IMR-90 (cell line): ENCODE results near the gene CHN2. TPM values are rescaled to one million over a fixed set of nuclear protein-coding genes. Genes with fewer than 3 reads are reported as not detected.

ENCODE experiments used
- ATAC-seq: fragments of 200-7000 bp; cut with Tn5 transposase; 2 replicates; pipeline ENCODE4 v1.9.1; 2020; ENCODE audit warnings: low read depth, mild to moderate bottlenecking, moderate library complexity
- BruUV-seq: library from RNA; stranded (reverse); fragments of 400-500 nt; replicated peaks from 2 replicates; lab custom pipeline; 2021; lab: Mats Ljungman, UMichigan
- CTCF ChIA-PET: fragments of 300-600 bp; formaldehyde crosslinking; extraction: SDS; loops from one replicate; lab custom pipeline; 2021; ENCODE audit warnings: antibody characterized with exemption; lab: Yijun Ruan, JAX
- POLR2A ChIA-PET: fragments of 300-600 bp; sonication (Branson Sonifier 250); formaldehyde crosslinking; loops from one replicate; lab custom pipeline; 2022; ENCODE audit warnings: antibody characterized with exemption; ENCODE audit not compliant: unreplicated experiment; lab: Charles Lee
- DNase-seq: peaks from one replicate; pipeline ENCODE4 v3.0.0; 2013
- H2AFZ ChIP-seq: replicated peaks from 2 replicates; pipeline ENCODE3; 2013; ENCODE audit warnings: low read length, mild to moderate bottlenecking; ENCODE audit not compliant: poor library complexity
- H2AK5ac ChIP-seq: 2 replicates; pipeline ENCODE4 v1.6.1; 2013; ENCODE audit warnings: low read depth, low read length, inconsistent platforms
- H2AK9ac ChIP-seq: replicated peaks from 2 replicates; pipeline ENCODE3; 2013; ENCODE audit warnings: mild to moderate bottlenecking, low read depth, low read length, moderate library complexity; ENCODE audit not compliant: poor library complexity
- H2BK120ac ChIP-seq: 2 replicates; pipeline ENCODE4 v1.6.1; 2013; ENCODE audit warnings: low read depth, low read length, inconsistent platforms
- H2BK15ac ChIP-seq: 3 replicates; pipeline ENCODE4 v1.6.1; 2013; ENCODE audit warnings: low read depth, low read length, inconsistent platforms
- H2BK20ac ChIP-seq: 2 replicates; pipeline ENCODE4 v1.6.1; 2013; ENCODE audit warnings: low read depth, mild to moderate bottlenecking, inconsistent platforms, low read length, moderate library complexity
- H2BK5ac ChIP-seq: 2 replicates; pipeline ENCODE4 v1.6.1; 2013; ENCODE audit warnings: mild to moderate bottlenecking, low read depth, low read length, inconsistent platforms; ENCODE audit not compliant: poor library complexity, severe bottlenecking
- H3K14ac ChIP-seq: replicated peaks from 2 replicates; pipeline ENCODE4 v1.6.1; 2013; ENCODE audit warnings: low read depth, low read length, inconsistent platforms
- H3K18ac ChIP-seq: 2 replicates; pipeline ENCODE4 v1.6.1; 2013; ENCODE audit warnings: low read depth, low read length, control low read depth
- H3K23ac ChIP-seq: 2 replicates; pipeline ENCODE4 v1.6.1; 2013; ENCODE audit warnings: low read depth, low read length, inconsistent platforms
- H3K27ac ChIP-seq: 2 replicates; pipeline ENCODE4 v1.5.1; 2013; ENCODE audit warnings: mild to moderate bottlenecking, control low read depth, low read length; ENCODE audit not compliant: insufficient read depth
- H3K27me3 ChIP-seq: 2 replicates; pipeline ENCODE4 v1.6.1; 2013; ENCODE audit warnings: low read length; ENCODE audit not compliant: control insufficient read depth, insufficient read depth
- H3K36me3 ChIP-seq: 2 replicates; pipeline ENCODE4 v1.6.1; 2013; ENCODE audit warnings: low read length, mixed read lengths; ENCODE audit not compliant: control insufficient read depth, insufficient read depth
- H3K4ac ChIP-seq: 2 replicates; pipeline ENCODE4 v1.6.1; 2013; ENCODE audit warnings: low read depth, low read length, inconsistent platforms
- H3K4me1 ChIP-seq: 2 replicates; pipeline ENCODE4 v1.6.1; 2013; ENCODE audit warnings: low read length, mixed read lengths; ENCODE audit not compliant: control insufficient read depth, insufficient read depth
- H3K4me2 ChIP-seq: 2 replicates; pipeline ENCODE4 v1.6.1; 2013; ENCODE audit warnings: low read depth, mild to moderate bottlenecking, control low read depth, low read length, moderate library complexity
- H3K4me3 ChIP-seq: 2 replicates; pipeline ENCODE4 v1.5.1; 2013; ENCODE audit warnings: low read depth, mild to moderate bottlenecking, control low read depth, low read length, moderate library complexity; ENCODE audit not compliant: insufficient read depth
- H3K56ac ChIP-seq: 2 replicates; pipeline ENCODE4 v1.6.1; 2013; ENCODE audit warnings: low read length, inconsistent platforms; ENCODE audit not compliant: insufficient read depth; ENCODE audit errors: extremely low read depth
- H3K79me1 ChIP-seq, 2 experiments: 2 replicates each; pipeline ENCODE4 v1.6.1; 2013; ENCODE audit warnings: low read length in 2 of 2, inconsistent platforms in 1 of 2, low read depth in 1 of 2
- H3K9ac ChIP-seq: 2 replicates; pipeline ENCODE4 v1.6.1; 2013; ENCODE audit warnings: low read depth, low read length, control low read depth
- H3K9me1 ChIP-seq: 2 replicates; pipeline ENCODE4 v1.6.1; 2013; ENCODE audit warnings: low read length, inconsistent platforms; ENCODE audit not compliant: insufficient read depth
- H3K9me3 ChIP-seq: 2 replicates; pipeline ENCODE4 v1.6.1; 2013; ENCODE audit warnings: low read length; ENCODE audit not compliant: control insufficient read depth, insufficient read depth
- H4K20me1 ChIP-seq: 2 replicates; pipeline ENCODE4 v1.6.1; 2013; ENCODE audit warnings: low read length, inconsistent platforms; ENCODE audit not compliant: insufficient read depth
- H4K5ac ChIP-seq: 2 replicates; pipeline ENCODE4 v1.6.1; 2013; ENCODE audit warnings: mild to moderate bottlenecking, low read depth, low read length, control low read depth
- H4K8ac ChIP-seq, 2 experiments: 2 replicates each; pipeline ENCODE4 v1.6.1; 2013; ENCODE audit warnings: low read depth in 2 of 2, low read length in 2 of 2, control low read depth in 1 of 2, inconsistent platforms in 1 of 2
- H4K91ac ChIP-seq: 2 replicates; pipeline ENCODE4 v1.6.1; 2013; ENCODE audit warnings: low read depth, low read length, inconsistent platforms; ENCODE audit not compliant: insufficient read depth
- CEBPB ChIP-seq: IDR thresholded peaks from 2 replicates; pipeline ENCODE4 v1.6.1; 2012; ENCODE audit warnings: low read depth, low read length, improper control_type of control experiment
- MAFK ChIP-seq: IDR thresholded peaks from 2 replicates; pipeline ENCODE4 v1.6.1; 2012; ENCODE audit warnings: low read depth, low read length, improper control_type of control experiment
- MAZ ChIP-seq: IDR thresholded peaks from 2 replicates; pipeline ENCODE4 v1.6.1; 2012; ENCODE audit warnings: low read depth, mild to moderate bottlenecking, low read length, improper control_type of control experiment, moderate library complexity, borderline replicate concordance
- NFE2L2 ChIP-seq: fragments of 150-350 bp; IDR thresholded peaks from 2 replicates; pipeline ENCODE4 v1.6.1; 2016; ENCODE audit warnings: low read depth, mild to moderate bottlenecking, low read length
- RAD21 ChIP-seq: IDR thresholded peaks from 2 replicates; pipeline ENCODE4 v1.6.1; 2012; ENCODE audit warnings: low read length, improper control_type of control experiment
- RCOR1 ChIP-seq: IDR thresholded peaks from 2 replicates; pipeline ENCODE4 v1.6.1; 2012; ENCODE audit warnings: mild to moderate bottlenecking, low read length, improper control_type of control experiment; ENCODE audit not compliant: insufficient replicate concordance
- SMC3 ChIP-seq: fragments of 150-350 bp; IDR thresholded peaks from 2 replicates; pipeline ENCODE4 v1.6.1; 2016; ENCODE audit warnings: low read depth, mild to moderate bottlenecking, antibody characterized with exemption, low read length, moderate library complexity
- WGBS, 2 experiments: methylation state at CpG; one replicate each; pipeline versions ENCODE4 v1.1.5 to v1.1.7; 2013; ENCODE audit warnings: missing lambda C conversion rate in 2 of 2; ENCODE audit not compliant: insufficient read length in 1 of 2; ENCODE audit errors: extremely low coverage in 2 of 2; 5-methylcytosine and 5-hydroxymethylcytosine counted together
- dilution Hi-C: fragments of 300-500 bp; cut with HindIII; formaldehyde crosslinking; loops from one replicate; pipeline ENCODE4 v1.14.3; 2018; ENCODE audit warnings: low sequenced_read_pairs; ENCODE audit not compliant: unreplicated experiment
- in situ Hi-C: fragments of 300-500 bp; cut with MboI; formaldehyde crosslinking; loops from 3 replicates; pipeline ENCODE4 v1.14.3; 2019; ENCODE audit warnings: low sequenced_read_pairs, inconsistent platforms, mixed read lengths
- intact Hi-C: fragments of 100-400 bp; cut with micrococcal nuclease; formaldehyde crosslinking; loops from 2 replicates; pipeline ENCODE4 v1.10.0; 2022
- polyA plus RNA-seq, 3 experiments: library from polyadenylated mRNA; depleted of rRNA; stranded (reverse); fragments of >200 nt; gene quantifications; 2 replicates each; pipeline ENCODE4 v1.2.3, GENCODE V29; 2012; ENCODE audit warnings: low replicate concordance in 1 of 3
- total RNA-seq: library from RNA; depleted of rRNA; stranded (reverse); fragments of >200 nt; gene quantifications from 2 replicates; pipeline ENCODE4 v1.2.3, GENCODE V29; 2012

The CHN2 gene
- total and polyA plus RNA-seq, 2 of the 4 experiments (the other 2 are of a cell fraction): not detected

GRCh38 chr7:29457565-29458011, 263.0 kb downstream of the CHN2 start:
- intact Hi-C loops (no loop called here), dilution Hi-C loops (no loop called here), in situ Hi-C loops (no loop called here)
- no peak overlapping the region for H4K91ac ChIP-seq
- BruUV-seq: no TSS peak
- H2BK5ac ChIP-seq: no peak overlapping the region
- no peak overlapping the region for H3K4me2 ChIP-seq
- no peaks in the 10 kb centered on the region for H3K9me3 ChIP-seq
- H3K4me3 ChIP-seq: no peak overlapping the region
- no peak overlapping the region for H4K8ac ChIP-seq
- no peak overlapping the region for H2BK20ac ChIP-seq
- no peak overlapping the region for H3K23ac ChIP-seq
- H3K18ac ChIP-seq: no peak overlapping the region
- no peak overlapping the region for H2BK15ac ChIP-seq
- no peaks in the 10 kb centered on the region for H3K27me3 ChIP-seq
- no peak overlapping the region for H3K9ac ChIP-seq
- no peak overlapping the region for H3K27ac ChIP-seq
- TF ChIP-seq RCOR1 (no peak), SMC3 (no peak), MAZ (no peak), NFE2L2 (no peak), RAD21 (no peak), MAFK (no peak), CEBPB (no peak)
- no peaks in the 10 kb centered on the region for H4K20me1 ChIP-seq
- no peak overlapping the region for H3K14ac ChIP-seq
- no peaks in the 10 kb centered on the region for H3K4me1 ChIP-seq
- no peak overlapping the region for H2AK5ac ChIP-seq
- ChIA-PET CTCF (no interaction called here), POLR2A (no interaction called here)
- H2AK9ac ChIP-seq: no peak overlapping the region
- H4K5ac ChIP-seq: no peak overlapping the region
- no peaks in the 10 kb centered on the region for H3K79me1 ChIP-seq
- DNase-seq: no peak
- no peak overlapping the region for H3K56ac ChIP-seq
- no peaks in the 10 kb centered on the region for H3K36me3 ChIP-seq
- no peak overlapping the region for H3K4ac ChIP-seq
- ATAC-seq: peak; percentile 24; the same call in 1 of the 2 replicates
- H2BK120ac ChIP-seq: no peak overlapping the region
- H2AFZ ChIP-seq: no peak overlapping the region
- WGBS, 2 experiments: no CpG with 5 or more reads among the region's 7 CpGs
- no peaks in the 10 kb centered on the region for H3K9me1 ChIP-seq
